GM12873 (cell line): ENCODE measurements around the gene CFAP61.

ENCODE experiments used
- TF ChIP-seq, protein P1 (sequence below): IDR thresholded peaks from 2 replicates; pipeline ENCODE4 v1.5.1; 2012; ENCODE audit warnings: low read depth, mild to moderate bottlenecking, moderate library complexity, low read length, control low read depth; ENCODE audit not compliant: insufficient read depth; ENCODE audit errors: missing control alignments

CFAP61 gene

DNA sequence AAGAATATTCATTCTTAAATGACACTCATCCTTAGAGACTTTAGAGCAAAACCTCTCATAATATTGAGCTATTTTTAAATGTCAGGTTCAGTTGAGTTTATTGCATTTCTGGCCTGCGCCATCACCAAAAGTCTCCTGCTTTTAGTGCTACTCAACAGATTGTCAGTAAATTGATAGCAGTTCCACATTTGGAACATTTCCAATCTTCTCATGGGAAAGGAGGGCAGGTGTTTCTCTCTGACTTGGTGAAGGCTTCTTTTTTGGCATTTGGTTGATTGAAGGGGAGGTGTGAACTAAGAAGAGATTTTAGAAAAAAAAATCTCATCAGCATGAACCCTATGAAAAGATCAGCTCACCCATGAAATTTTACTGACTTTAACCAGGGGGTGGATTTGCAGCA, 189.6 kb downstream of the CFAP61 start:
- TF ChIP-seq, protein P1, sequence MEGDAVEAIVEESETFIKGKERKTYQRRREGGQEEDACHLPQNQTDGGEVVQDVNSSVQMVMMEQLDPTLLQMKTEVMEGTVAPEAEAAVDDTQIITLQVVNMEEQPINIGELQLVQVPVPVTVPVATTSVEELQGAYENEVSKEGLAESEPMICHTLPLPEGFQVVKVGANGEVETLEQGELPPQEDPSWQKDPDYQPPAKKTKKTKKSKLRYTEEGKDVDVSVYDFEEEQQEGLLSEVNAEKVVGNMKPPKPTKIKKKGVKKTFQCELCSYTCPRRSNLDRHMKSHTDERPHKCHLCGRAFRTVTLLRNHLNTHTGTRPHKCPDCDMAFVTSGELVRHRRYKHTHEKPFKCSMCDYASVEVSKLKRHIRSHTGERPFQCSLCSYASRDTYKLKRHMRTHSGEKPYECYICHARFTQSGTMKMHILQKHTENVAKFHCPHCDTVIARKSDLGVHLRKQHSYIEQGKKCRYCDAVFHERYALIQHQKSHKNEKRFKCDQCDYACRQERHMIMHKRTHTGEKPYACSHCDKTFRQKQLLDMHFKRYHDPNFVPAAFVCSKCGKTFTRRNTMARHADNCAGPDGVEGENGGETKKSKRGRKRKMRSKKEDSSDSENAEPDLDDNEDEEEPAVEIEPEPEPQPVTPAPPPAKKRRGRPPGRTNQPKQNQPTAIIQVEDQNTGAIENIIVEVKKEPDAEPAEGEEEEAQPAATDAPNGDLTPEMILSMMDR = no peak

- TF ChIP-seq, protein P1 = no peak
These were observed 194.8 kb downstream of the CFAP61 start for GRCh38 chr20:20246996-20247633.

- TF ChIP-seq, protein P1 = no peak
These were observed 196.4 kb downstream of the CFAP61 start for GRCh38 chr20:20248620-20249200.

GRCh38 chr20:20251317-20251716, 199.0 kb downstream of the CFAP61 start:
- TF ChIP-seq, protein P1 = no peak

DNA sequence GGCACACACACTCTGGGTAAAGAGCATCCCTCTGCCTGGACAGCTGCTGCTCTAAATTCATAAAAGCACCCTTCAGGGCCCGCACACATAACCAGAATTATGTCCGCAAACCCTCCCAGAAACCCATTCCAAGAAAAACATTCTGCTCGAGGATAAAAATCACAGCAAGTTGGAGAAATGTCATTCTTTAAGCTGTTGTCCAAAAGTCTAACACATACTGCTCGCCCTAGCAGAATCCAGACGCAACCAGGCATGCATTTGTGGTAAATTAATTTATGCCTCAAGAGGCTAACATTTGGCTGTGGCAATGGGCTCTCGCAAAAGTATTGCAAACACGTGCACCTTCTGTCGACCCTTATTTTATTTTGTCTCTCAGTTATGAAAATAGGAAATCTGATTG, 199.5 kb downstream of the CFAP61 start:
- TF ChIP-seq, protein P1 = no peak

DNA sequence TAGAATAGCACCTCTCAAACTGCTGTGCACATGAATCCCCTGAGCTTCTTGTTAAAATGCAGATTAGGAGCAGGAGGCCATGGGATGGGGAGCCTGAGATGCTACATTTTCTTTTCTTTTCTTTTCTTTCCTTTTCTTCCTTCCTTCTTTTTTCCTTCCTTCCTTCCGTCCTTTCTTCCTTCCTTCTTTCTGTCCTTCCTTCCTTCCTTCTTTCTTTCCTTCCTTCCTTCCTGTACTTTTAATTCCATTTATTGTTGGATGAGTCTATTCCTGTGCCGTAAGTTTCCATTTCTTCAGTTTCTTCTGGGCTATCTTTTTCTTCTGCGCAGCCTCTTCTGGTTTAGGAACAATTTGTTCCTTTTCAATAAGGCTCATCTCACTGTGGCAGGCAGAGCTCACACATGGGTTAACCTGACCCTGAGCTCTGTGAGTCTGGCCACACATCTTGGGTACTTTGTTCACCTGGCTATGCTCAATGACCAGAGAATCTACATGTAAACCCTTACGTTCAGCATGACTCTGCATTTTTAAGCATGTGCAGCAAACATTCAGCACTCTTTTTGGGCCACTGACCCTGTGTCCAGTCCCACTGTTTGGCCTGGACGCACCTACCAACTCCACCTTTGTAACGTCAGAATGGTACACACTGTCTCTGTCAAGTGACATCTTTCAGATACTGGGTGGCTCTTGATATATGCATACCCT, 200.9 kb downstream of the CFAP61 start:
- TF ChIP-seq, protein P1 = no peak

DNA sequence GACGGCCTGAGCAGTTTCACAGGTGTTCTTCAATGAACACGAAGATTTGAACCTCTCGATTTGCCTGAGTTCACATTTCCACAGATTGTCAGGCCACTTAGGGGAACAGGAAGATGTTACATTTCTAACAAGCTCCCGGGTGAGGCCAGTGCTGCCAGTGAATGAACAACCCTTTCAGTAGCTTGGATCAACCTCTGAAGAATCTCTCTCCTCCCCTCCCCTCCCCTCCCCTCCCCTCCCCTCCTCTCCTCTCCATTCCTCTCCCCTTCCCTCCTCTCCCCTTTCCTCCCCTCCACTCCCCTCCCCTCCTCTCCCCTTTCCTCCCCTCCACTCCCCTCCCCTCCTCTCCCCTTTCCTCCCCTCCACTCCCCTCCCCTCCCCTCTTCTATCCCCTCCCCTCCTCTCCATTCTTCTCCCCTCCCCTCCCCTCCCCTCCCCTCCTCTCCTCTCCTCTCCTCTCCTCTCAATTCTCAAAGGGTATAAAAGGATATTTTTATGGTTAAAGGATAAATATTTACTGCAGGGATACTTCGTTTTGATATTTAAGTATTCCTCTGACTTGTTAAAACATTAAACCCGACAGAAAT, 201.5 kb downstream of the CFAP61 start:
- TF ChIP-seq, protein P1 = no peak
